ENCODE results near the gene GRIK4. TPM values are rescaled to one million over a fixed set of nuclear protein-coding genes. Genes with fewer than 3 reads are reported as not detected.

Gene GRIK4
- polyA plus RNA-seq, 1 donor from 2014 or later = 3.4 TPM

- Histone ChIP-seq H3K9me3 (ENCODE audit: low read length) (no peaks in the 10 kb centered on the region), H3K9me2 (ENCODE audit: insufficient read depth, low read length) (no peaks in the 10 kb centered on the region), H3K27me3 (ENCODE audit: insufficient read depth, low read depth, low read length) (peaks cover 8% of the 10 kb centered on the region), H3K27ac (ENCODE audit: low read length) (no peak overlapping the region), H4K20me1 (ENCODE audit: insufficient read depth) (no peaks in the 10 kb centered on the region), H3K9ac (ENCODE audit: low read length) (peak overlapping the region; percentile 60), H2AFZ (ENCODE audit: low read depth, low read length) (no peak overlapping the region), H3K4me2 (ENCODE audit: low read length) (no peak overlapping the region), H3F3A (ENCODE audit: insufficient read depth, low read length, poor library complexity, severe bottlenecking) (no peaks in the 10 kb centered on the region), H3K4me3 (ENCODE audit: low read length) (peak overlapping the region; percentile 70), H3K79me2 (replicated peaks; ENCODE audit: insufficient read depth, low read length) (no peaks in the 10 kb centered on the region), H3K36me3 (ENCODE audit: insufficient read depth, low read length) (no peaks in the 10 kb centered on the region)
- no peak for TF ChIP-seq CTCF (IDR thresholded peaks at IDR 0.05; ENCODE audit: poor library complexity, severe bottlenecking)
- no peak for TF ChIP-seq POLR2AphosphoS5 (IDR thresholded peaks at IDR 0.05)
- TF ChIP-seq EP300 (conservative IDR thresholded peaks at IDR 0.05; ENCODE audit: poor library complexity, severe bottlenecking) = no peak
- no peak for TF ChIP-seq SMC3 (conservative IDR thresholded peaks at IDR 0.05; ENCODE audit: poor library complexity)
- no peak for TF ChIP-seq MXI1 (conservative IDR thresholded peaks at IDR 0.05; ENCODE audit: poor library complexity, severe bottlenecking)
- no peak for TF ChIP-seq EZH2 (IDR thresholded peaks at IDR 0.05; ENCODE audit: borderline replicate concordance, insufficient read depth, low read length, poor library complexity, severe bottlenecking)
- TF ChIP-seq RAD21 (conservative IDR thresholded peaks at IDR 0.05) = no peak
- no peak for TF ChIP-seq REST (IDR thresholded peaks at IDR 0.05; ENCODE audit: borderline replicate concordance)
- no peak for TF ChIP-seq TAF1 (IDR thresholded peaks at IDR 0.05; ENCODE audit: low read depth)
These were observed 54.1 kb downstream of the GRIK4 start for GRCh38 chr11:120565466-120566155.

DNA sequence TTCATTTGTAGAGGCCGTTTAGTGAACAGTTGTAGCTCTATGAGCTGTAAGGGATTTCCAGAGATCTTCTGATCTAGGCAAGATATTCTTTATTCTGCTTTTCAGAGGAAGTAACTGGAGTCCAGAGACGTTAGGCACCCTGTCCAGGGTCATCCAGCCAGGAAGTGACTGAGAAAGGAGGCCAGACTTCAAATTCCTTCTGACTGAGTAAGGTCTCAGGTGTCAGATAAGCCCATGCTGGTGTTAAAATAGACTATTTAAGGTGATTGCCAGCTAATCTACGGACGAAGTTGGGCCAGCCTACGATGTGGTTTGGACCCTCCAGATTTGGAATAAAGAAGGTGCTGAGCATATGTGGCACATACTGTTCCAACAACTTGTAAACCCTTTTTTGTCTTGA is 54.6 kb downstream of the GRIK4 start:
- H3K9ac ChIP-seq (ENCODE audit: low read length) = no peak overlapping the region
- H3K4me2 ChIP-seq (ENCODE audit: low read length) = no peak overlapping the region
- H2AFZ ChIP-seq (ENCODE audit: low read depth, low read length) = no peak overlapping the region

More for the DNA sequence above, 54.6 kb downstream of the GRIK4 start:
- Histone ChIP-seq H4K20me1 (ENCODE audit: insufficient read depth) (no peaks in the 10 kb centered on the region), H3K36me3 (ENCODE audit: insufficient read depth, low read length) (no peaks in the 10 kb centered on the region), H3K9me2 (ENCODE audit: insufficient read depth, low read length) (no peaks in the 10 kb centered on the region), H3K27ac (ENCODE audit: low read length) (no peak overlapping the region), H3K27me3 (ENCODE audit: insufficient read depth, low read depth, low read length) (peaks cover 8% of the 10 kb centered on the region), H3F3A (ENCODE audit: insufficient read depth, low read length, poor library complexity, severe bottlenecking) (no peaks in the 10 kb centered on the region), H3K79me2 (replicated peaks; ENCODE audit: insufficient read depth, low read length) (no peaks in the 10 kb centered on the region), H3K4me3 (ENCODE audit: low read length) (no peak overlapping the region), H3K9me3 (ENCODE audit: low read length) (no peaks in the 10 kb centered on the region)
- TF ChIP-seq POLR2AphosphoS5 (IDR thresholded peaks at IDR 0.05) (no peak), CTCF (IDR thresholded peaks at IDR 0.05; ENCODE audit: poor library complexity, severe bottlenecking) (no peak), EZH2 (IDR thresholded peaks at IDR 0.05; ENCODE audit: borderline replicate concordance, insufficient read depth, low read length, poor library complexity, severe bottlenecking) (no peak), TAF1 (IDR thresholded peaks at IDR 0.05; ENCODE audit: low read depth) (no peak), RAD21 (conservative IDR thresholded peaks at IDR 0.05) (no peak), SMC3 (conservative IDR thresholded peaks at IDR 0.05; ENCODE audit: poor library complexity) (no peak), MXI1 (conservative IDR thresholded peaks at IDR 0.05; ENCODE audit: poor library complexity, severe bottlenecking) (no peak), REST (IDR thresholded peaks at IDR 0.05; ENCODE audit: borderline replicate concordance) (no peak), EP300 (conservative IDR thresholded peaks at IDR 0.05; ENCODE audit: poor library complexity, severe bottlenecking) (no peak)

Data from neural cell (in vitro differentiated cells).